Gastroesophageal sphincter (tissue), 4 donors: ENCODE results near the gene SENP8. TPM values are rescaled to one million over a fixed set of nuclear protein-coding genes. Genes with fewer than 3 reads are reported as not detected.
A peak's percentile ranks its signal among the peaks of the same experiment; 100 is the strongest.

Experiments
- ATAC-seq: fragments of 150-250 bp; one replicate; pipeline ENCODE4 v1.9.1; 2016; ENCODE audit warnings: mild to moderate bottlenecking, moderate library complexity
- H3K27ac ChIP-seq, 4 donors: fragments of 200-600 bp; sonication (generic) in 3 of 4; 1 replicate in 3 of 4; 2 replicates in 1 of 4; pipeline ENCODE4 v1.5.1; 2016 to 2019
- H3K27me3 ChIP-seq: fragments of 200-600 bp; sonication (generic); one replicate; pipeline ENCODE4 v1.5.1; 2019
- H3K36me3 ChIP-seq, 2 donors: fragments of 200-600 bp; sonication (generic); one replicate each; pipeline ENCODE4 v1.5.1; 2019; ENCODE audit warnings: control low read depth in 1 of 2
- H3K4me1 ChIP-seq, 3 donors: fragments of 200-600 bp; sonication (generic); 1 replicate in 2 of 3; 2 replicates in 1 of 3; pipeline ENCODE4 v1.5.1; 2016 to 2019; ENCODE audit warnings: control low read depth in 2 of 3
- H3K4me3 ChIP-seq, 2 donors: fragments of 200-600 bp; sonication (generic); one replicate each; pipeline ENCODE4 v1.5.1; 2019; ENCODE audit warnings: mild to moderate bottlenecking in 1 of 2, moderate library complexity in 1 of 2
- H3K9me3 ChIP-seq, 3 donors: fragments of 200-600 bp; sonication (generic); one replicate each; pipeline ENCODE4 v1.5.1; 2017 to 2019; ENCODE audit warnings: control low read depth in 2 of 3
- CTCF ChIP-seq, 4 experiments: fragments of 200-600 bp in 2 of 4; fragments of 450-650 bp in 2 of 4; sonication (generic) in 1 of 4; IDR thresholded peaks; one replicate each; pipeline ENCODE4 v1.5.1; 2017 to 2019; ENCODE audit warnings: antibody characterized with exemption in 4 of 4, mild to moderate bottlenecking in 2 of 4, moderate library complexity in 2 of 4
- EP300 ChIP-seq: sonication (generic); formaldehyde crosslinking; IDR thresholded peaks from one replicate; pipeline ENCODE4 v1.6.1; 2017; ENCODE audit warnings: antibody characterized with exemption, mild to moderate bottlenecking
- POLR2A ChIP-seq, 2 donors: fragments of 450-650 bp; IDR thresholded peaks; one replicate each; pipeline ENCODE4 v1.6.1; 2017; ENCODE audit warnings: antibody characterized with exemption in 2 of 2, mild to moderate bottlenecking in 2 of 2, moderate library complexity in 1 of 2
- POLR2AphosphoS5 ChIP-seq: sonication (generic); formaldehyde crosslinking; IDR thresholded peaks from one replicate; pipeline ENCODE4 v1.6.1; 2017; ENCODE audit warnings: antibody characterized with exemption
- WGBS, 2 donors: methylation state at CpG; one replicate each; pipeline ENCODE4 v1.1.5; 2018; ENCODE audit warnings: low coverage in 1 of 2; 5-methylcytosine and 5-hydroxymethylcytosine counted together
- total RNA-seq, 4 donors: library from RNA; depleted of rRNA; stranded (reverse); fragments of >200 nt; gene quantifications; one replicate each; pipeline ENCODE4 v1.1.0, GENCODE V29; 2016

Gene SENP8
- total RNA-seq, 4 donors from 2014 or later: 0.92 to 2.8 (median 2.1) TPM

DNA sequence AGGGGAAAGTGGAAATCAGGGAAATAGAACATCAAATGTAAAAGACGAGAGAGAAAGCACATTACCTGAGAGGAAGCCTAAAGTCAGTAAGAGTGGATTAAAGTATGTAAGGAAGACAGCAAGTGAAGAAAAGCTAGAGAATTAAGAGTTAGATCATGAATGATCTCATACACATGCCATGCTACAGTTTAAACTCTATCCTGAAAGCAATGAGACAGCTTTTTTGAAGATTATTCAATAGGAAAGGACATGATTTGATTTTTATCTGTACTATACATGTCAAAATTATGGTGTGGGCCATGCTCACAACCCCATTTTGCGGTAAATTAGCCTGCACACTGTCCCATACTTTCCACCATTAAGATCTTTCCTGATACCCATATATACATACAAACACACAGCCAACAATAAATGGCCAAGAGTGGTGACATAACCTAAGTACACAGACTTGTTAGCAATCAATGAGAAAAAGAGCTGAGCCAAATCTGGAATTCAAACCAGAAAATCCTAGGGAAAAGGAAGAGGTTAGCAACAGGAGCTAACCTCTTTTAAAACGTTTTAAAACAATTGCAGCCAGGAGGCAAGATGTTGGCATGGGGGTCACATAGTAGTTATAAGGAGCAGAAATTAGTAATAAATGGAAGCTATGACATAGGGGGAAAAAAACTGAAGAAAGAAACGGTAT is 4.7 kb upstream of the SENP8 start:
- H3K9me3 ChIP-seq: no peaks in the 10 kb centered on the region

DNA sequence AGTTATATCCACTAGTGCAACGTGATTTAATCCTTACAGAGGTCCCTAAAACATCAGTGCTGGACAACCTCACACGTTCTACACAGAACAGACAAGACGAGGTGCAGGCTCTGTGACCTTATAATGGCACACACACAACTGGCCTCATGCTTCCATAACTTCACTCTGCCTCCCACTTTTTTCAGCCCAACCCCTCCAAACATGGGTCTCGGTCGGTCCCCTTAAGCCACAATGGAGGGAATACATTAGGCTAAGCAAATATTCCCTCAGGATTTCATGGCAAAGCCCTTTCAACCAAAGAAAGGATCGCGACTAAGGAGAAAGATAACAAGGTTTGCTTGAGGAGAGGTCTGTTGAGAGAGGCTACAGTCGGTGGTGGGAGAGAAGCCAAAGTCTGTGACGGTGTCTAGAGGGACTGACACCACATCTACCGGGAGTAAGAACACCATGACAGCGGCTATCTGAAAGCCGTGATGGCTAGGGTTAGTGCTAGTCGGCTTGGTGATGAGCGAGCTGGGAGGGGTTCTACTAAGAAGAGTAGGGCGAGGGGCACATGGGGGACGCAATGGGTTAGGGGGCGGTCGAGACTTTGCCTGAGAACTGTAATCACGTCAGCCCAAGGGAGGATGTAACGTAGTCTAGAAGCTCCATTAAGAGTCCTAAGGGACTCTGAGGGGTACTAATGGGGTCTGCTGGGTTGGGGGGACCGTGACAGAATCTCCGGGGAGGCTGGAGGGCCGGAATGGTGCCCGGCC is 1.3 kb upstream of the SENP8 start:
- Histone ChIP-seq H3K4me3 (peak overlapping the region; percentile 50 to 72), H3K36me3 (no peaks in the 10 kb centered on the region), H3K4me1 (peaks cover 0 to 56% (median 15%) of the 10 kb centered on the region in 3 donors), H3K9me3 (no peaks in the 10 kb centered on the region), H3K27me3 (no peaks in the 10 kb centered on the region), H3K27ac (peak overlapping the region; percentile 64 to 97 (median 93))
- no peak for ATAC-seq
- 0% methylated on average over 8 to 23 of the region's 24 CpGs for WGBS, 2 donors
- TF ChIP-seq POLR2A (IDR thresholded peaks at IDR 0.05) (no peak), CTCF (IDR thresholded peaks at IDR 0.05) (no peak), POLR2AphosphoS5 (no peak), EP300 (no peak)

More for the DNA sequence above, 4.7 kb upstream of the SENP8 start:
- Histone ChIP-seq H3K27me3 (no peaks in the 10 kb centered on the region), H3K36me3 (no peaks in the 10 kb centered on the region), H3K4me3 (no peak overlapping the region), H3K4me1 (peaks cover 0 to 78% (median 17%) of the 10 kb centered on the region in 3 donors), H3K27ac (peak overlapping the region in 2 of 4 donors; percentile 51 to 52)
- WGBS, 2 donors: 56 to 68% methylated on average over 3 to 4 of the region's 4 CpGs
- no peak for ATAC-seq
- no peak for TF ChIP-seq EP300
- TF ChIP-seq POLR2AphosphoS5: no peak
- no peak for TF ChIP-seq POLR2A (IDR thresholded peaks at IDR 0.05)

DNA sequence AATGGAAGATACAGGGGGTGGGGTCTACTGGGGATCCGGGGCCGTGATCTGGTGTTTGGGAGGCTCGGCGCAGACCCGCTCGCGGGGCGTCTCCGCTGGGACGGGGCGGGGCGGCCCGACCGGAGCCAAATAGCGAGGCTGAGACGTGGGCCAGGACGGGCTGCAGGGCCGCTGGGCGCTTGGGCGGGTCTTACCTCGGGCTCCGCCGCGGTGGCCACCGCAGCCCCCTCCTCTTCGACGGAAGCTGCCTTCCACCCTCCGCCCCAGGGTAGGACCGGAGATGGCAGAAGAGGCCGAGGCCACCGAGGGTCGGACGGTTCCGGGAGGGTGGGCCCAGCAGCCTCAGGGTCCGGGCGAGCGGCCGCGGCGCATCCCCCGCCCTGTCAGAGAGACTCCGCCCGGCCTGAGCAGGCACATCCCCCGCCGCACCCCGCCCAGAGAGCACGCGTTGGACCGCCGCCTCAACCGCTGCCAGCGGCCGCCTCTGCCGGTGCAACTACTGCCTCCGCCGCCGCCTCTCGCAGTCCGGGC is 652 bp upstream of the SENP8 start:
- Histone ChIP-seq H3K4me3 (peak overlapping the region; percentile 50 to 72), H3K4me1 (peaks cover 0 to 50% (median 11%) of the 10 kb centered on the region in 3 donors), H3K27me3 (no peaks in the 10 kb centered on the region), H3K36me3 (no peaks in the 10 kb centered on the region), H3K27ac (peak overlapping the region; percentile 64 to 97 (median 93)), H3K9me3 (no peaks in the 10 kb centered on the region)
- ATAC-seq: peak; percentile 91
- TF ChIP-seq POLR2AphosphoS5: no peak
- TF ChIP-seq EP300: no peak
- peak; percentile 67 to 70 for TF ChIP-seq POLR2A (IDR thresholded peaks at IDR 0.05)
- WGBS, 2 donors: 0% methylated on average over 2 of the region's 59 CpGs; no CpG with 5 or more reads in 1 of the 2 donors

DNA sequence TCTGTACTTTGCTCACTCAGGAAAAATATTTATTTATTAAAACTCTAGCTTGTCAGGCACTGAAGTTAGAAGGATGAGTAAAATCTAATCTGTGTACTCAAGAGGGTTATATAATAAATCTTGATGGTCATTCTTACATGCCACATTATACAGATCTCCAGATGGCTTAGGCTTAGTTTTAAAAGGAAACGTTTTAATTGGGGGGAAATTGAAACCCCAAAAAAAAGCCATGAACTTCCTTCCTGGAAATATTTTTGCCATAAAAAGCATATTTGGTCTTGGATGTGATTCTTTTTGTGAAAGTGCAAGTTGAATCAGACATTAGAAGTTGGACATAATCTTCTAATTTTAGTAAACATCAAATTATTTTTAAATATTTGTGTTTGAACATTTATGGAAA is 6.0 kb downstream of the SENP8 start:
- 10 to 22% methylated on average over 1 of the region's 1 CpG for WGBS, 2 donors
- H3K4me3 ChIP-seq: no peak overlapping the region
- H3K9me3 ChIP-seq: no peaks in the 10 kb centered on the region
- H3K36me3 ChIP-seq: no peaks in the 10 kb centered on the region
- H3K4me1 ChIP-seq: peaks cover 0 to 3% (median 0%) of the 10 kb centered on the region in 3 donors
- no peaks in the 10 kb centered on the region for H3K27me3 ChIP-seq
- H3K27ac ChIP-seq: no peak overlapping the region
- TF ChIP-seq POLR2AphosphoS5: no peak
- TF ChIP-seq POLR2A (IDR thresholded peaks at IDR 0.05): no peak
- TF ChIP-seq CTCF (IDR thresholded peaks at IDR 0.05): no peak
- no peak for TF ChIP-seq EP300
- ATAC-seq: no peak

DNA sequence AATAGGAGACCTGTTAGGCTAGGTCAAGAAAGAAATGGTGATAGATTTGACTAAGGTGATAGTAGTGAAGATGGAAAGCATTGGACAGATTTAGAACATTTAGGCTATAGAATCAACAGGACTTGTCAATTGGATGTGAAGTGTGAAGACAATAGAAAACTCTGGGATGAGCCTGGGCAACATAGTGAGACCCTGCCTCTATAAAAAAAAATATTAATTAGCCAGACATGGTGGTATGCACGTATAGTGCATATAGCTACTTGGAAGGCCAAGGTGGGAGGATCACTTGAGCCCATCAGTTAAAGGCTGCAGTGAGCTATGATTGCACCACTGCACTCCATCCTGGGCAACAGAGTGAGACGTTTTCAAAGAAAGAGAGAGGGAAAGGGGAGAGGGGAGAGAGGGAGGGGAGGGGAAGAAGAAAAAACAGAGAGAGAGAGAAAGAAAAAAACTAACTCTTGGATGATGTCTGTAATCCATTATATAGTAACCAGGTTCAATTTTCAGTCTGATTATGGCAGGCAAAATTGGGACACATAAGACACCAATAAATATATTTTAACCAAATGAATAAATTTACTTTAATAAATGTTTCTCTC is 9.6 kb downstream of the SENP8 start:
- 44 to 69% methylated on average over 2 of the region's 2 CpGs for WGBS, 2 donors
- H3K27ac ChIP-seq: no peak overlapping the region
- TF ChIP-seq POLR2AphosphoS5: no peak
- no peak for TF ChIP-seq EP300
- TF ChIP-seq POLR2A (IDR thresholded peaks at IDR 0.05): no peak
- no peak overlapping the region for H3K4me3 ChIP-seq
- no peak for ATAC-seq
- H3K9me3 ChIP-seq: no peaks in the 10 kb centered on the region
- no peaks in the 10 kb centered on the region for H3K36me3 ChIP-seq
- no peaks in the 10 kb centered on the region for H3K4me1 ChIP-seq
- no peaks in the 10 kb centered on the region for H3K27me3 ChIP-seq

- Histone ChIP-seq H3K4me3 (no peak overlapping the region), H3K27me3 (no peaks in the 10 kb centered on the region), H3K9me3 (no peaks in the 10 kb centered on the region), H3K27ac (no peak overlapping the region), H3K36me3 (no peaks in the 10 kb centered on the region), H3K4me1 (no peaks in the 10 kb centered on the region)
- no peak for ATAC-seq
- TF ChIP-seq POLR2A (IDR thresholded peaks at IDR 0.05) (no peak), POLR2AphosphoS5 (no peak), CTCF (IDR thresholded peaks at IDR 0.05) (no peak), EP300 (no peak)
These were observed 10.2 kb downstream of the SENP8 start for GRCh38 chr15:72128359-72128758.
